Fibroblast of upper back skin (primary cell): Measurements from ENCODE around the gene DNTTIP2.
"Not testable (repeated sequence)": the region's sequence is repeated elsewhere in the genome, so short reads cannot be mapped to it uniquely, and the experiment has no call there.

Experiments used
- DNase-seq: peaks from one replicate; pipeline ENCODE4 v3.0.0-alpha.2; 2013

The DNTTIP2 gene

DNA sequence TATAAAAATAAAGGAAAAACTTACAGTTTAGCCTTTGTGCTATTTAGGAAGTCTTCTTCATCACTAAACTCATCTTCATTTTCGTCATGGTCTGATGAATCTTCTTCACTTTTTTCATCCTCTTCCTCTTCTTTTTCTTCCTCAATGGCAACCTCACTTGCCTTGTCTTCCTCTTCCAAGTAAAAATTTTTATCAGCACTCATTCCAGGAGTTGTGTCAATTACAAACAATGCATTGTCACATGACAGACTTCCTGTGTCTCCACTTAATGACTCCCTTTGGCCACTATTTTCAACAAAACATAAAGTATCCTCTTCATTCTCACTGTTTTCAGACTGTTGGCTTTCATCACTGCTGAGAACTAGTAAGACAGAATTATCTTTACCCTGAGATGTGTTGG lies 2.8 kb downstream of the DNTTIP2 start:
- no peak for DNase-seq

DNA sequence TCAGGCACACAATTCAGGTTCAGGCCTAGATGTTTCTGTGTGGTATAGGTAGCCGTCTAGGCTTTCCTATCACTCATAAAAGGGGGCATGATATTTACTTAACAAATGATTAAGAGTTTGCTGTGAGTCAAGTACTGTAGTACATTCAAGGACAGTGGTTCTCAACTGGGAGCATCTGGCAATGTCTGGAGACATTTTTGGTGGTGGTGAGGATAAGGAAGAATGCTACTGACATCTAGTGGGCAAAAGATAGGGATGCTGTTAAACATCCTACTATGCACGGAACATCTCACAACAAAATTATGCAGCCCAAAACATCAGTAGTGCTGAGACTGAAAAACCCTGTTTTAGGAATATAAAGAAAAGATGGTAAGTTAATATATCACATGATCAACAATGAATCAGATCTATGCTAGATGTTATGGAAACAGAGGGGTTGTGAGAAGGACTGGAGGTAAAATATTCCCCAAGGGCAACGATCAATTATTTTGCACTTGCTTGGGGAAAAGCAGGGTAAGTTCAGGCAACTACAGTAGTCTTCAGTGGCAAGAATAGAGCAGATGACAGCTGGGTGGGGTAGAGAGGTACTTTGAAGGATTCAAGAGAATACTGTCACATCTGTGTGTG lies 4.9 kb downstream of the DNTTIP2 start:
- DNase-seq: peak; percentile 25

DNA sequence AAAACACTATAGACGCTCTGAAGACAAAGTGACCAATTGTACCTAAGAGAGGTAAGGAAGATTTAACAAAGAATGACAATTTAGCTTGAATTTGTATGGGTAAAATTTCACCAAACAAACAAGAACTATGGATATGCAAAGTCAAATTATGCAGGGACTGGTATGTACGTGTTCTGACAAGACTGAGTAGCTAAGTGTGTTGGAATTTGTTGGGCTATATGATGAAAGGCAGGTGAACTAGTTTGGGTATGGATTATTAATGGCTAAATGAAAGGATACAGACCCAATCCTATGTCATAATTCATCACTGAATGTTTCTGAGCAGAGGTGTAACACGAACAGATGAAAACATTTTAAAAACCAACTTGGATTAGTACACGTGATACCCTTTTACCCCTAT lies 7.6 kb downstream of the DNTTIP2 start:
- DNase-seq: no peak

DNA sequence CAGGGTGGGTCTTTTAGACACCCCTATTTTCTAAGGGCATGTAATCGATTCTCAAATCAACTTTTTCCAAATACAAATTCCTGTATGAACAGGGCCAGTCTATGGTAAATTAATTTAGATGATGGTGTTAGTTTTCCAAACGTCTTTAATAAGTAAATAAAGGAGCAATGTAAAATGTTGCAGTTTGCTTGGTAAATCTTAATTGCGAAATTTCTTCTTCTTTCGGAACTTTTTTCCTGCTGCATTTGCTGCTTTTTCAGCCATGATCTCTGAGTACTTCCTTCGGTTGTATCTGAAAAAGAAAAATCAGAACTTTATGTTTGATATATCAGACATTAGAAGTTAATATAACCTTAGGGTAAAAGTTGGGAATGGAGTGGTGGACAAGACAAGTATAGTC lies 9.4 kb downstream of the DNTTIP2 start:
- DNase-seq: no peak

DNA sequence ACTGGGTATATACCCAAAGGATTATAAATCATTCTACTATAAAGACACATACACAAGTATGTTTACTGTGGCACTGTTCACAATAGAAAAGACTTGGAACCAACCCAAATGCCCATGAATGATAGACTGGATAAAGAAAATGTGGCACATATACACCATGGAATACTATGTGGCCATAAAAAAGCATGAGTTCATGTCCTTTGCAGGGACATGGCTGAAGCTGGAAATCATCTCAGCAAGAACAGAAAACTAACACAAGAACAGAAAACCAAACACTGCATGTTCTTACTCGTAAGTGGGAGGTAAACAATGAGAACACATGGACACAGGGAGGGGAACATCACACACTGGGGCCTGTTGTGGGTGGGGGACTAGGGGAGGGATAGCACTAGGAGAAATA lies 10.5 kb downstream of the DNTTIP2 start:
- DNase-seq: not testable (repeated sequence)

DNA sequence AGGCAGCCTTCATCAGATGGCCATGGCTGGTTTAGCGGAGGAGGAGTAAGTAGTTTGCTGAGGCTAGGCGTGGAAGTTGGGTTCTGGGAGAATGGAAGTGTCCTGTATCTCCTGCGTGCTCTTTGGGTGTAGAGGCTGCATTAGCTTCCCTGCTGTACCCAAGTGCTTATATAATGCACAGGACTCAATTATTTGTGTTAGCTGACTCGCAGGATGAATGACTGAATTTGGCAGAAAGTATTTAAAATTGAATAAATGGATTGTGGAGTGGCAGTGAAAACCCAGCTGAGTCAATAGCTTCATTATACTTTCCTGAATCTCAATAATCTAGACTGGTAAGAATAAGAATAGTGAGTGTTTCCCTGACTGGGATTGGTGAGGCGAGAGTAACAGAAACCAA lies 13.8 kb downstream of the DNTTIP2 start:
- DNase-seq: no peak

DNA sequence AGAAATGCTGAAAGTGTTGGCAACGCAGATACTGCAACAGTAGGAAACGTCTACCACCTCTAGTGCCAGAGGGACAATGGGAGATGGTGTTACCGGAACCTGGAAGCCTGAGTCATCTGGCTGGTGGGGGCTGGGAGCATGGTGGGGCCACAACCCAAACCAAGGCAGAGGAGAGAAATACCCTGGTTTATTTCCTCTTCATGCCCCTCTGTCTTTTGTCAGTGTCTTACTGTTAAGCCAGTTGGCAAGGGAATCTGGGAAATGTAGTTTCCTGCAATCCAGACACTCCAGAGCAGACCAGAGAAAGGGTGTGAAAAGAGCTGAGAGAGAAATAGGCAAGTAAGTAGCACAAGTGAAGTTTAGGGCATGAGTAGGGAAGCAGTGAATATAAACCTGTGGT lies 14.8 kb downstream of the DNTTIP2 start:
- DNase-seq: no peak

DNA sequence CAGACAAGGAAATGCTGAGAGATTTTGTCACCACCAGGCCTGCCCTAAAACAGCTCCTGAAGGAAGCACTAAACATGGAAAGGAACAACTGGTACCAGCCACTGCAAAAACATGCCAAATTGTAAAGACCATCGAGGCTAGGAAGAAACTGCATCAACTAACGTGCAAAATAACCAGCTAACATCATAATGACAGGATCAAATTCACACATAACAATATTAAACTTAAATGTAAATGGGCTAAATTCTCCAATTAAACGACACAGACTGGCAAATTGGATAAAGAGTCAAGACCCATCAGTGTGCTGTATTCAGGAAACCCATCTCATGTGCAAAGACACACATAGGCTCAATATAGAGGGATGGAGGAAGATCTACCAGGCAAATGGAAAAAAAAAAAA lies 21.4 kb downstream of the DNTTIP2 start:
- DNase-seq: not testable (repeated sequence)

DNA sequence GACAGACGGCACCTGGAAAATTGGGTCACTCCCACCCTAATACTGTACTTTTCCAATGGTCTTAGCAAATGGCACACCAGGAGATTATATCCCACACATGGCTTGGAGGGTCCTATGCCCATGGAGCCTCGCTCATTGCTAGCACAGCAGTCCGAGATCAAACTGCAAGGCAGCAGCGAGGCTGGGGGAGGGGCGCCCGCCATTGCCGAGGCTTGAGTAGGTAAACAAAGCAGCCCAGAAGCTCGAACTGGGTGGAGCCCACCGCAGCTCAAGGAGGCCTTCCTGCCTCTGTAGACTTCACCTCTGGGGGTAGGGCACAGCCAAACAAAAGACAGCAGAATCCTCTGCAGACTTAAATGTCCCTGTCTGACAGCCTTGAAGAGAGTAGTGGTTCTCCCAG lies 23.0 kb downstream of the DNTTIP2 start:
- DNase-seq: not testable (repeated sequence)

DNA sequence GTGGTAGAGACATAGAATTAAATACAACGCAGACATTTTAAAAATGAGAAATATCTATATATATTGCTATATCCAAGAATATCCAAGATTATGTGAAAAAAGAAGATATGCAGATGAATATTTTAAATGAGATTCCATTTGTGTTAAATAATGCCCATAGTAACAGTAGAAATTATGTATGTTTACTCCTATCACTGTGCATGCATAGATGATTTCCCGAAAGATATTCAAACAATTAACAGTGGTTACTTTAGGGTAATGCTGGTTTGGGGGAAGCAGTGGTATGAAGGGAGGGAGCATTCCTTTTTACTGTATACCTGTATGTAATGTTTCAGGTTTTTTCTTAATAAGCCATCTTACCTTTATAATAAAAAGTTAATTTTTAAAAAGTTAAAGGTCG lies 25.1 kb downstream of the DNTTIP2 start:
- no peak for DNase-seq

DNA sequence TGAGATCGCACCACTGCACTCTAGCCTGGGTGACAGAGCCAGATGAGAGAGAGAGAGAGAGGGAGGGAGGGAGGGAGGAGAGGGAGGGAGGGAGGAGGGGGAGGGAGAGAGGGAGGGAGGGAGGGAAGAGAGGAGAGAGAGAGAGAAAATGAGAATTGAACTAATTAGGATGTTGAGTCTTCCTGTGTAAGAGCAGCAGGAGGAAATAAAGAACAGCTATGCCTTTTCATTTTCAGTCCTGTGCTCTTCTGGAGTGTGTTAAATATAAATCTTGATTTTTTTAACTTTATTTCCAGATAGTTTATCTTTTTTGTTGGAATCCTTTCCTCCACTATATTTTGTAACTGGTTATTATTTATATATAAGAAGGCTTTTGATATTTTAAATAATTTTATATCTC lies 27.1 kb downstream of the DNTTIP2 start:
- no peak for DNase-seq

DNA sequence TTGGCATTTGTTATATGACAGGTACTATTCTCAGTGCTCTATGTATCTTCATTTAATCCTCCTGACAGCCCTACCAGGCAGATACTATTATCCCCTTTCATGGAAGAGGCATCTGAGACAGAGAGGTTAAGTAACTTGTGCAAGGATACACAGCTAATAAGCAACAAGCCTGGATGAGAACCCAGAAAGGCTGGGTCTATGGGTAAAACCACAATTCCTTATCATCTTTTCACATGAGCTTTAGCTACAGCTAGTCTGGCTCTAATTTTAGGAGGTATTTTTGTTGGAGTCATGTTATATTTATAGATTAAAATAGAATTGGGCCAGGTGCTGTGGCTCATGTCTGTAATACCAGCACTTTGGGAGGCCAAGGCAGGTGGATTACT lies 27.7 kb downstream of the DNTTIP2 start:
- DNase-seq: no peak

DNA sequence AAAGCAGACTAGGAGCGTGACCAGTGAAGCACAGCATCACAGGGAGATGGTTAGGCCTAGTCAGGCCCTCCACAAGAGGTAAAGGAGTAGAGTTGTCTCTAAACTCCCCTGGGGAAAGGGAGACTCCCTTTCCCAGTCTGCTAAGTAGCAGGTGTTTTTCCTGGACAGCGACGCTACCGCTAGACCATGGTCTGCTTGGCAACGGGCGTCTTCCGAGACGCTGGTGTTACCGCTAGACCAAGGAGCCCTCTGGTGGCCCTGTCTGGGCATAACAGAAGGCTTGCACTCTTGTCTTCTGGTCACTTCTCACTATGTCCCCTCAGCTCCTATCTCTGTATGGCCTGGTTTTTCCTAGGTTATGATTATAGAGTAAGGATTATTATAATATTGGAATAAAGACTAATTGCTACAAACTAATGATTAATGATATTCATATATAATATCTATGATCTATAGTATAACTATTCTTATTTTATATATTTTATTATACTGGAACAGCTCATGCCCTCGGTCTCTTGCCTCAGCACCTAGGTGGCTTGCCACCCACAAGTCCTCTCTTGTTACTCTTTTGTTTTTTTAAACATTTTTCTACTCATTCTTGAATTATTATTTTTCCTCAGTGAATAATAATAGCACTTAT lies 28.2 kb downstream of the DNTTIP2 start:
- DNase-seq: peak; percentile 68

DNA sequence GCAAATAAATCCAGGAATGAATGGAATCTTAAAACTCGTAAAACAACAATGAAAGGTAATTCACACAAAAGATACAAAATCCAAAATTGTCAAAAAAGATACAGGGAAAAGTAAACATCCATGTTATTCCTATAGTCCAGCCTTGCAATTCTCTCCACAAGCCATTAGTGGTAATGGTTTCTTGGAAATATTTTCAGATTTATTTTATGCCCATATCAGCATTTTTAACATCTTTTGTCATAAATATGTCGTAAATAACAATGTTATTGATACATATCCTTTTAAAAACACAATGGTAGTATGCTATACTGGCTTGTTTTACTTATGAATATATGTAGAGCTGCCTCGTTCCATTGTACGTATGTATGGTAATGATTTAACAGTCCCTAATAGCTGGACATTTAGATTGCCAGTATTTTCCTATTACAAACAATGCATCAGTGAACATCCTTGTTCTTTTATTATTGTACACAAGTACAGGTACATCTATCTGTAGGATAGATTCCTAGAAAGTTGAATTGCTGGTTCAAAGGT lies 30.6 kb downstream of the DNTTIP2 start:
- DNase-seq: no peak

DNA sequence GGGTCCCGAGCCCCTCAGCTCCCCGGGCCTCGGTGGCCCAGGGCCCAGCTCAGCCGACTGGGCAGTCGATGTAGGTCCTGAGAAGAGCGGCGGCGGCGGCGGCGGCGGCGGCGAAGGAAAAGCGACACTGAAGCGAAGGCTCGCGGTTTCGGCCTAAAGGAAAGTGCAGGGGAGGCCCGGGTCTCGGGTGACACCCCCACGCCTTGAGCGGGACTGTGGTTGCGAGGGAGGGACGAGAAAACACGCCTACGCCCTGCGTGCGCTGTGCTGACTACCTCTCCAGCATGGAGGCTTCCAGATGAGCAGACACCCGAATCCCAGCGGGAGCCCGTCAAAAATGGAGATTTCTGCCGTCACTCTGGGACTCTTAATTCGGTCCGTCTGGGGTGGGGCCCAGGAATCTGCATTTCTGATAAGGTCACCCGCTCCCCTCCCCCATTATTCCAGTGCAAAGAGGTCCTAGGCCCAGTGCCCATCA lies 31.2 kb downstream of the DNTTIP2 start:
- DNase-seq: peak; percentile 68

DNA sequence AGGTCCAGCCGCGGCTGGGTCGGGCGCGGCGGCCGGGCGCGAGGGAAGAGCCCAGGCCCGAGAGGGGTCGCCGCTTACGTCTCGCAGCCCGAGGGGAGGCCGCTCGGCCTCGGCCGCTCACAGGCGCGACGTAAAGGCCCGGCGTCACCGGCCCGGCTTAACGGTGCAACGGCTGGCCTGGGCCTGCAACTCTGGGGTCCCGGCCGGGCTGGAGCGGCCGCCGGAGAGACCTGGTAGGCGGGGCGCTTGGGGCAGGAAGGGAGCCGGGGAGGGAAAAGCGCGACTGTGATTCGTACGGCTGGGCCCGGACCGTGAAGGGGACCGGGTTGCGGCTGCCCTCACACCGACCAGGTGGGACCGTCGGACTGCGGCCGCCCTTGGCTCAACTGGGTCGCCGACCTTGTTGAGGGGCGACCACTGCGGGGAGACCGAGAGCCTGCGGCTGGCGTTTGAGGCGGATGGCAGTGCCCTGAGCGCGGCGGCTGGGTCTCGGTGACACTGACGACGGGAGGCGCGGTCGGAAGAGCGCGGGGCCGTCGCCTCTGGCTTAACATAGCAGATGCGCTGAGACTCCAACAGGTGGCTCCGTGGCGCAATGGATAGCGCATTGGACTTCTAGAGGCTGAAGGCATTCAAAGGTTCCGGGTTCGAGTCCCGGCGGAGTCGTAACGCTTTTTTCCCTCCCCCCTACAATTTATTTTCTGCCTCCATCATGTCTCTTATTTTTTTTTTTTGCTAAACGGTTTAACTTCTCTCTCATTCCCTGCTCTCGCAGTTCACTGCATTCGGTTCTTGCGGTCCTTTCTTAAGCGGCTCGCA lies 31.8 kb downstream of the DNTTIP2 start:
- DNase-seq: peak; percentile 87

DNA sequence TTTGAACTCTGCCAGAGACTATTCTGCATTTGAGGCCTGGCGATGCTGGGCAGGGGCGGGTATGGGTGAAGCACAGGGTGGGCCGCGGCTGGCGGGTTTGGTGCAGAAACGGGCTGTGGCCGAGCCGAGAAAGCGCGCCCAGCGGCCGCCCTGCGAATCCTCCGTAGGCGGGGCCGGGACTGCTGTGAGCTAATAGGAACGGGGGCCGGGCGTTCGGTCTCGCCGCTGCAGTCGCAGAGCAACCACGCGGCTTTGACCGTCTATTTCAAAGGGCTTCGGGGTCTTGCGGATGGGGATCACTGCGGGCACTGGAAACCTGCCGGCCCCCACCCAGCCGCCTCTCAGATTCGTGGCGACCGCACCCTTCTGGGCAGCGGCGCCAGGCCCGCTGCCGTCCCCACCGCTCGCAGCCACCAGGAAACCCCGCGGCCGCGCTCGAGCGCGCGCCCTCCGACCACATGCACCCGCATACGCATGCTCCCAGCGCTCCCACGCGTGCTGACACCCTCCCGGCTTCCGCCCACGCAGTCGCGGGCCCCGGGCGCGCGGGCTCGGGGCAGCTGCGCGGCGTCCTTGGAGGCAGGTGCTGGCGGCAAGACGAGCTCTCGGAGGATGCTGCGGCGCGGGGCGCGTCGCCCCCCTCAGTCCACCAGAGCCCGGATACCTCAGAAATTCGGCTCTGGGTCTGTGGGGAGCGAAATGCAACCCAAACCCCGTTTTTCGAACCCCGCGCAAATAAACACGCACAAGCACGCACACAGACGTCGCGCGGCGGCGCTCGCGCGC lies 32.6 kb downstream of the DNTTIP2 start:
- peak; percentile 79 for DNase-seq

DNA sequence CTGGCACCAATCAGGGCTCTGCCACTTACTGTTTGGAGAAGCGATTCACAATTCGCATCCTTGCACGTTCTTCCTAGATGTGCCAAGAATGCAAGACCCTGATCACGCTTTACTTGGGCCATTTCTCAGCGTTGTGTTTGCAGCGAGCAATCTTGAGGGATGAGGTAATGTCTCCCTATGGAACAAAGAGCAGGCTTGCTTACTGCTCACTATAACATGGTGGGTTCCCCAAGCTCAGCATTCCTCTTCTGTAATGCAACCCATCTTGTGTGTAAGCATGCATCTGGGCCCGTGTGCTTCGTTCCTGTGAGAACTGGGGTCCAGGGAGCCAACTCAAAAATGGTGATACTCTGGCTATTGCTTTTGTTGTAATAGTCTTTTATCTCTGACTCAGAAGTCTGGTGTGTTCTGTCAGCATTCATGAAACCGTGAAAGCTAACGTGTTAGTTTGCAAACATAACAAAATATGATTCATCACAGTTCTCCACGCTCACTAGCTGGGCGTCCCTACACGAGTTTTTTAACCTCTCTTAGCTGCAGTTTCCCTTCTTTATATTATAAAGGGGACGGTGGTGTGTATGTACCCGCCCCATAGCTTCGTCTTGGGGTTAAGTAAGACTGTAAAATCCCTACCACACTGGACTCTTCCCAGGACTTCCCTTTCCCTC lies 33.3 kb downstream of the DNTTIP2 start:
- DNase-seq: peak; percentile 94

DNA sequence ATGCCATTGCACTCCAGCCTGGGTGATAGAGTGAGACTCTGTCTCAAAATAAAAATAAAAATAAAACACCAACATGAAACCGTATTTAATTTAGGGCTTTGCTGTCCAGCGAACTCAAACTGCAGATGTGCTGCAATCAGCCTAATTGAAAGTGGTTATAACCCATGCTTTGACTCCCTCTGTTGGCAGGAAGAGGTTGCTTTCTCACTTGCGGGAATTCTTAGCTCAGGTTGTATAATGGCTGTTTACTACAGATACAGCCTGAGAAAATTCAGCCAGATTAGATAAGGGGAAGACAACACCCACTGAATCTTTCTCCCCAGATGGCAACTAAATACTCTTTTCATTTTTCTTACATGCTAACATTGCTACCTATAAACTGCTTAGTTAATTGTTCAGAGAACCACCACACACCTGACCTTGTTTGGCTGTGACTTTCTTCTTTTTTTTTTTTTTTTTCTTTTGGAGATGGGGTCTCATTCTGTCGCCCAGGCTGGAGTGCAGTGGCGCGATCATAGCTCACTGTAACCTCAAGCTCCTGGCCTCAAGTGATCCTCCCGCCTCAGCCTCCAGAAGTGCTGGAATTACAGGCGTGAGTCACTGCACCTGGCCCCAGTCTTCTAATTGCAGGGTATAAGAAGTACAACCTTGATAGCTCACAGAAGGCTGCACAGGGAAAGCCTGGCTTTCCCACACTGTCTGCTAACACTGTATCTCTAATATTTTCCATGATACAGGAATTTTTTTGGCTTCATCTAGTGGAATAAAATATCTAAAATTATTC lies 34.6 kb downstream of the DNTTIP2 start:
- peak; percentile 83 for DNase-seq

DNA sequence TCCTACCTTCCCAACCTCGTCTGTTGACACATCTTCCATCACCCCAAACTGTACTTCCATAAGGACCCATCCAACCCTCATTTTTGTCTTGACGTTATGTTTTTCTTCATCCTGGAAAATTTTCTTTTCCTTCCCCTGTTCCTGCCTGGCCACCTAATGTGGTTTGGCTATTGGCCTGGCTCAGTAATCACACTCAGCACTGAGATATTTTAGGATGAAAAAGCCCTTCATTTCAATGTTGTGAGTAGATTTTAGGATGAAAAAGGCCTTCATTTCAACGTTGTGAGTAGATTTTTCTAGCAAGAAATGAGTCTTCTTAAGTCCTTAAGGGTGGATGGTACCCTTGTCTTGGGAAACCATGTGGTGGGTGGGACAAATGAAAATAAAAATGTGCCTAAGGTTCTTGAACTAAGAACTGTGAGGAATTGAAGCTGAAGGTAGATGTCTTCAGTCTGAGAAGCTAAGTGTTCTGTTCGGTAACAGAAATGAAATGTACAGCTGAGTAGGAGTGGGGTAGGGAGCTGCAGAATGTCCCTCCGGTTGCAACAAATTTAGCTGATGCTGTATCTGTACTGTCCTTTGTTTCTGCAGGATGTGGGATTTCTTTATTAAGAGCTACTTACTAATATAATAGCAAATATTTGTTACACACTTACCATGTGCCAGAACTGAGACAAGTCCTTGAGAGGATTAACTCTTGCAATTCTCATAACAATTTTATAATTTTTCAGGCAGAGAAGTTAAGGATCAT lies 36.1 kb downstream of the DNTTIP2 start:
- DNase-seq: peak; percentile 82

DNA sequence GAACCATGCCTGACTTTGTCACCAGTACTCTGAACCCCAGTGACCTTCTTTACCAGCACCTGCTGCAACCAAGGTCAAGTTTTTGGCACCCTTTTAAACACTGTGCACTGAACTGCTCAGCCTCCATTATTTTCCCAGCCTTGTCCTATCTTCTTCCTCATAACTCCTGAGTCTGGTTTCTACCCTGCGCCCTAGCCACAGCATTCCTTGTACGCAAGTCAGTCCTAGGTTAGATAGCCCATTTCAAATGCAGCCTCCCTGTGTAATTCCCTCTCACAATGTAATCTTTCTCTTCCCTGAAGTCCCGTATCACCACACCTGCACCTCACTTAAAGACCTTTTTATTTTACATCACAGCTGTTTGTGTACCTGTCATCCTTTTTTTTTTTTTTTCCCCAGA lies 37.2 kb downstream of the DNTTIP2 start:
- no peak for DNase-seq
